Stimulated activated CD8-positive, alpha-beta memory T cell treated with anti-CD3 and anti-CD28 coated beads, Interleukin-7, amount 100 ng/mL, for 24 hours (primary cell): ENCODE results near the gene JUNB.

Source experiments
- DNase-seq: peaks from one replicate; pipeline ENCODE4 v3.0.0-alpha.2; 2020; ENCODE audit warnings: low read depth

Gene JUNB

DNA sequence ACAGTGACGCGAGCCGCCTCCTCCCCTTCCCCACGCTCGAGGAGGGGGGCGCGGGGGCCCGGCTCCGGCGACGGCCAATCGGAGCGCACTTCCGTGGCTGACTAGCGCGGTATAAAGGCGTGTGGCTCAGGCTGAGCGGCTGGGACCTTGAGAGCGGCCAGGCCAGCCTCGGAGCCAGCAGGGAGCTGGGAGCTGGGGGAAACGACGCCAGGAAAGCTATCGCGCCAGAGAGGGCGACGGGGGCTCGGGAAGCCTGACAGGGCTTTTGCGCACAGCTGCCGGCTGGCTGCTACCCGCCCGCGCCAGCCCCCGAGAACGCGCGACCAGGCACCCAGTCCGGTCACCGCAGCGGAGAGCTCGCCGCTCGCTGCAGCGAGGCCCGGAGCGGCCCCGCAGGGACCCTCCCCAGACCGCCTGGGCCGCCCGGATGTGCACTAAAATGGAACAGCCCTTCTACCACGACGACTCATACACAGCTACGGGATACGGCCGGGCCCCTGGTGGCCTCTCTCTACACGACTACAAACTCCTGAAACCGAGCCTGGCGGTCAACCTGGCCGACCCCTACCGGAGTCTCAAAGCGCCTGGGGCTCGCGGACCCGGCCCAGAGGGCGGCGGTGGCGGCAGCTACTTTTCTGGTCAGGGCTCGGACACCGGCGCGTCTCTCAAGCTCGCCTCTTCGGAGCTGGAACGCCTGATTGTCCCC is at the start of gene JUNB:
TSS of gene JUNB (plus strand) at position 142 of the 706 bp plus-strand sequence. CDS start at position 428, 286 bp downstream.
- DNase-seq: peak; percentile 86

DNA sequence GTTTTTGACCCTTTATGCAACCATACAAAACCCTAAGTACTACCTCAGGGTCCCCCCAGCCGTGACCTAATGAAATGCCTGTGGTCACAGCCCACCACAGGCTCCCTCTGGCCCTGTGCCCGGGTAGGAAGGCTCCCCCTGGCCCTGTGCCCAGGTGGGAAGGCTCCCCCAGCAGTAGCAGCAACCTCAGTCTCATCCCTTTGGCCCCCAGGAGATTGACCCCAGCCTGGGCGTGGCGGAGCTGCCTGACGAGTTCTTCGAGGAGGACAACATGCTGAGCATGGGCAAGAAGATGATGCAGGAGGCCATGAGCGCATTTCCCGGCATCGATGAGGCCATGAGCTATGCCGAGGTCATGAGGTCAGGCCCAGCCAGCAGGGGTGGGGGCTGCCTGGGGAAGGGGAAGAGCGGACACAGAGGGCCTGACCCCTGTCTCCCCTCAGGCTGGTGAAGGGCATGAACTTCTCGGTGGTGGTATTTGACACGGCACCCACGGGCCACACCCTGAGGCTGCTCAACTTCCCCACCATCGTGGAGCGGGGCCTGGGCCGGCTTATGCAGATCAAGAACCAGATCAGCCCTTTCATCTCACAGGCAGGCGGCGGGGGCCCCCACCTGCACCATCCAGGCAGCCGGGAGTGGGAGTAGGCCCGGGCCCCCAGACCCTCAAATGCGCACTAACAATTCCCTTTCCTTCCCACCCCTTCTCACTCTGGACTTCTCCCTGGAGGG is 46.0 kb upstream of the JUNB start:
- no peak for DNase-seq

DNA sequence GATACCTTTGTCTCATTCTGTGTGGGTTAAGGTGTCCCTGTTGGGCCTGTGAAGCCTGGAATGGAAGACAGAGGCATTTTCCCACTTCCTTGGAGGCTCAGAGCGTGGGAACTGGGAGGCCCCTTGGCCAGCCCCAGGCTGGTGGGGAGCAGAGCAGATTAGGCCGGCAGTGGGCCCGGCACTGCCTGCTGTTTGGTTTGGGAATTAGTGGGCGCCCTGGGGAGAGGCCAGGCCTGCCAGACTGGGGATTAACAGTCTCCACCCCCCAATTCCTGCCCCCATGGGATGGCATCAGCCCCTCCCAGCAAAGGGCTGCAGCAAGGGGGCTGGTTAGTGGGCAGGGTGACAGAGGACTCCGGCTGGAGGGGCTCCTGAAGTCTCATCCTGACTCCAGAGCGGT is 42.8 kb upstream of the JUNB start:
- DNase-seq: no peak

DNA sequence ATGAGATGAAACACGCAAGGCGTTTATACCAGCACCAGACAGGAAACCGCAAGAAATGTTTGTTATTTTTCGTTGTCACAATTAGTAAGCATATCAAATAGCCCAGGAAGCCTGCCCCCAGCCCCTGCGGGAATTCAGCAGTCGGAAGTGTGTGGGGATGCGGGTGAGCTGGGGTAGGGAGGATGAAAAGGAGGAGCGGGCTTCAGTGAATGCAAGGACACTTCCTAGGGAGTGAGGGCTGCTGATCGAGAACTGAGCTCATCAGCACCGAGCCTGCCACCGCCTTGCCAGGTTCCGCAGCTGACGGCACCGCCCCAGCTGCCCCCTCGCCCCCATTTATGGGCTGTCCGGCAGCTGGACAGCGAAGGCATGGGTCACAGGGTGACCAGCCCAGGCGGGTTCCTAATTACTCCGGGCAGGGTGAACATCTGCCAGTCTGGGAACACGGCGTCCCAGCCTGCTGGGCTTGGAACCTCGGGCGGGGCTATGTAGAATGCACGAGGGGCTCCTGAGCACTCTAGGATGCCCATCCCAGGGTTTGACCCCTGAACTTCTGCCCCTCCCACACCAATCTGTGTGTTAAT is 41.3 kb upstream of the JUNB start:
- no peak for DNase-seq

DNA sequence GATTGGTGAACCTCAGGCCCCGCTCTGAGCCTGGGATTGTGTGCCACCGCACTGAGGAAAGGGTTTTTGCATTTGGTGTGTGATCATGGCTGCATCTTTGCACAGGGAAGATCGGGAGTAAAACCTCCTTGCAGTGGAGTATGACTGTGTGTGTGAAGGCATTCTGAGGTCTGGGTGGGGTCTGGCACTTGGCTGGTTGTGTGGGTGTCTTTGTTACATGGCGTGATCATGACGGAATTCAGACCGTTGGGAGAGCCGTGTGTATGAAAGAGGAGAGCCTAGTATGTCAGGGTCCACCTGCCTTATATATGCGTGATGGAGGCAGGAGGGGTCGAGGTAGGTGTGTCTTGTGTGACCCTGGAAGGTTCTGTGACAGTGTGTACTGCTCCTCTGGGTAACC is 40.4 kb upstream of the JUNB start:
- DNase-seq: no peak

DNA sequence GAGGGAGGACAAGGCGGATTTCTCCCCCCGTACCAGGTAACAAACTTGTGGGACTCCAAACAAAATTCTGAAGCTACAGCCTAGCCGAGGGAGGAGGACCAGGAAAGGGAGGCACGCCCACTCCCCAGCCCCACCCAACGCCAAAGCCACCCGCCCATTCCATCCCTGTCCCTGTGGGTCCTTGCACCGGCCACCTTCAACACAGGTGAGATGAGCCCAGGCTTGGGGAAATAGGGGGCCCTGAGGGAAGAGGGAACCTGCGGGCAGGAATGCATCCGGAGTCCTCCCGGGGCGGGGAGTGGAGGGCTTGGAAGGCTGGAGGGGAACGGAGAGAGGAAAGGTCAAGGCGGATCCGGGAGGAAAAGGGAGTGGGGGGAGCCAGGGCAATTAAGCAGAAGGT is 39.7 kb upstream of the JUNB start, which contains the start of gene BEST2:
TSS of gene BEST2 (plus strand) at position 157 of the 400 bp plus-strand sequence. CDS start 802 bp downstream, outside the sequence.
- no peak for DNase-seq

DNA sequence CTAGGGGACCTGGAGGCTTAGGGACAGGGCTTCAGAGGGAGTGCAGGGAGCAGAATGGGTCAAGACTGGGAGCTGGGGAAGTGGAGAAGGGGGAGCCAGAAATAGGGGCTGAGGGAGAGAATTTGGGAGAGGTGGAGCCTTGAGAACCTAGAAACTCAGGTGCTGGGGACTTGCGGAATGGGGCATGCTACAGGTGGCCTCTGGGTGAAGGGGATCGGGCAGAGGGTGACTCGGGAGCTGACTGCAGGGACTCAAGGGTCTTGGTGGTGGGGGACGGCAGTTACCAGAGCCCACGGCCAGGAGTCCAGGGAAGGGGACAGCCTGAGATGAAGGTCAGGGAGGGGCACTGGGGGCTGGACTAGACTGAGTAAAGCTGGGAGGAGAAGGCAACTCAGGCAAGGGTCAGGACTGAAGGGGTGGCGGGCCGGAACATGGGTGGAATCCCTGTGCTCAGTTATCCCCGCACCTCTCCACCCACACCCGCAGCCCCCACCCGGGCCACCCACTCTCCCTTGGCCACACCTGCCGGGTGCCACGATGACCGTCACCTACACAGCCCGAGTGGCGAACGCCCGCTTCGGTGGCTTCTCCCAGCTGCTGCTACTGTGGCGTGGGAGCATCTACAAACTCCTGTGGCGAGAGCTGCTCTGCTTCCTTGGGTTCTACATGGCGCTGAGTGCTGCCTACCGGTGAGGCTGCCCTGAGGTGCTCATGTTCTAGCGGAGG is 39.1 kb upstream of the JUNB start:
- no peak for DNase-seq

DNA sequence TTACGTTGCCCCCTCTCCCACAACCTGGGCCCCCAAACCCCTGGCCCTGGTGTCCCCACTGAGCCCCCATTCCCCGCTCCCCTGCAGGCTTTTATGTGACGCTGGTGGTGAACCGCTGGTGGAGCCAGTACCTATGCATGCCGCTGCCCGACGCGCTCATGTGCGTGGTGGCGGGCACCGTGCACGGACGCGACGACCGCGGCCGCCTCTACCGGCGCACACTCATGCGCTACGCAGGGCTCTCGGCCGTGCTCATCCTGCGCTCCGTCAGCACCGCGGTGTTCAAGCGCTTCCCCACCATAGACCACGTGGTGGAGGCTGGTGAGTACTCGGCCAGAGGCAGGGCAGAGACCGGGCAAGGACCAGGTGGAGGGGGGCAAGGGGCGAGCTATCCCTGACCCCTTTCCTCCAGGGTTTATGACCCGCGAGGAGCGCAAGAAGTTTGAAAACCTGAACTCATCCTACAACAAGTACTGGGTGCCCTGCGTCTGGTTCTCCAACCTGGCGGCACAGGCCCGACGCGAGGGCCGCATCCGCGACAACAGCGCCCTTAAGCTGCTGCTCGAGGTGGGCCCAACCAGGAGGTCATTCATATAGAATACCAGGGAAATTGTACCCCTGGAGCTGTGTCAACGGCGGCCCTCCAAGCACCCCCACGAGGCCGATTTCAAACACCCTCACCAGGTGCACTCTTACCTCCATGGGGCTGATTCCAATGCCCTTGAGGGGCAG is 36.7 kb upstream of the JUNB start:
- no peak for DNase-seq

DNA sequence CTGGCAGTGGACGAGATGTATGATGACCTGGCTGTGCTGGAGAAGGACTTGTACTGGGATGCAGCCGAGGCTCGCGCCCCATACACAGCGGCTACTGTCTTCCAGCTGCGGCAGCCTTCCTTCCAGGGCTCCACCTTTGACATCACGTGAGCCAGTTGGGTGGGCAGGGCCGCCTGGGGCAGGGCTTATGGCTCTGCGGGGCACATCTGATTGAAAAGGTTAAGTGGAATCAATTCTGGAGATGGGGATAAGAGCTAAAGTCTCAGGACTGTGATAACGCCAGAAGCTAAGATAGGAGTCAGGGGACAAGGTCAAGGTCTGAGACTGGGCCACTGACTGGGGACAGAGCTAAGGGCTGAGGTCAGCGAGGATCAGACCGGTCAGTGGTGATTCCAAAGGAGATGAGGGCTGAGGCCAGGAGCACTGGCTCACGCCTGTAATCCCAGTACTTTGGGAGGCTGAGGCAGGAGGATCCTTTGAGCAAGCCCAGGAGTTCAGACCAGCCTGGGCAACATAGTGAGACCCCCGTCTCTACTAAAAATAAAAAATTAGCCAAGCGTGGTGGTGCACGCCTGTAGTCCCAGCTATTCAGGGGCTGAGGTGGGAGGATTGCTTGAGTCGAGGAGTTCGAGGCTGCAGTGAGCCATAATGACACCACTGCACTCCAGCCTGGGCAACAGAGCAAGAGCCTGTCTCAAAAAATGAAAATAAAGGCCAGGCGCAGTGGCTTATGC is 35.0 kb upstream of the JUNB start:
- DNase-seq: no peak

DNA sequence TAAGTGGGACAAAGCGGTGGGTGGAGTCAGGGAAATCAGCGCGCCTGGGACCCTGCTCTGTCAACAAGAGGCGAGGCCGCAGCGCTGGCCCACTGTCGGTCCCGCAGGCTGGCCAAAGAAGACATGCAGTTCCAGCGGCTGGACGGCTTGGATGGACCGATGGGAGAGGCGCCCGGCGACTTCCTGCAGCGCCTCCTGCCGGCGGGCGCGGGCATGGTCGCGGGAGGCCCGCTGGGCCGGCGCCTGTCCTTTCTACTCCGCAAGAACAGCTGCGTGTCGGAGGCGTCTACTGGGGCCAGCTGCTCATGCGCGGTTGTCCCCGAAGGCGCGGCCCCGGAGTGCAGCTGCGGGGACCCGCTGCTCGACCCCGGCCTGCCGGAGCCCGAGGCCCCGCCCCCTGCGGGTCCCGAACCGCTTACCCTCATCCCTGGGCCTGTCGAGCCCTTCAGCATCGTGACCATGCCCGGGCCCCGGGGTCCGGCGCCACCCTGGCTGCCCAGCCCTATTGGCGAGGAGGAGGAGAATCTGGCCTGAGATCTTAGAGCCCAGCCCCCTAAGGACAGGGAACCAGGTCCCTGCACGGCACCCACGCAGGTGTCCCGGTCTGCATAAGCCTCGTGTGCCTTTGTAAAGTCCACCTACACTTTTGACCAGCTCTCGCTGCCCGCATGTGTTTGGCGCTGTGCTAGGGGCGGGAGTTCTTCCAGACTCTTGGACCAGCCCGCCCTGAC is 33.6 kb upstream of the JUNB start:
- no peak for DNase-seq

DNA sequence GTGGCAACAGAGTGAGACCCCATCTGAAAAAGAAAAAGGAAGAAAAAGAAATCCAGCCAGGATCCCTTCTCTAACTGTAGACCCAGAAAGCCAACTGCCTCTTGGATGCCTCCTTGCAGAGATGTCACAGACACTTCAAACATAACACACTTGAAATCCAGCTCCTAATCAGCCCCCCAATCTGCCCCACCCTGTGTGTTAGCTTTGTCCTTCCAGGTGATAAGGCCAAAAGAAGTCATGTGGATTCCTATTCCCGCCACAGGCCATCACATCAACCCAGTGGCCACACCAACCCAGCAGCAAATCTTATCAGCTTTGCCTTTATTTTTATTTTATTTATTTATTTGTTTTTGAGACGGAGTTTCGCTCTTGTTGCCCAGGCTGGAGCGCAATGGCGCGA is 31.6 kb upstream of the JUNB start:
- DNase-seq: no peak

DNA sequence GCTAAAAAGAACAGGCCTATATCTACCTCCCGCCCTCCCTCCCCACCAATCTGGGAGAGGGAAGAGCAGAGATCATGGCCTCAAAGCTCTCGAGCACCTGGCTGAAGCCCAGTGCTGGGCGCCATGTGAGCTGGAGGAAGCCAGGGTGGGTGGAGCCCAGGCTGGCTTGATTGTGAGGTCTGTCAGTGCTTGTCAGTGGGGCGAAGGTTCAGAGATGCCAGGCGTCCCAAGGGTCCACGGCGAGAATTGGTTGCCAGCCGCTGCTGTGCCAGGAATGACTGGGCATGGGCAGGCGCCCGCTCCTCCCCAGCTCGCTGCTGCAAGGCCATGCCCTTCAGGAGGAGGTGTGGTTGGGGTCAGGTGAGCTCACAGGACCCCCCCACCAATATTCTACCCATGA is 28.2 kb upstream of the JUNB start:
- DNase-seq: no peak

DNA sequence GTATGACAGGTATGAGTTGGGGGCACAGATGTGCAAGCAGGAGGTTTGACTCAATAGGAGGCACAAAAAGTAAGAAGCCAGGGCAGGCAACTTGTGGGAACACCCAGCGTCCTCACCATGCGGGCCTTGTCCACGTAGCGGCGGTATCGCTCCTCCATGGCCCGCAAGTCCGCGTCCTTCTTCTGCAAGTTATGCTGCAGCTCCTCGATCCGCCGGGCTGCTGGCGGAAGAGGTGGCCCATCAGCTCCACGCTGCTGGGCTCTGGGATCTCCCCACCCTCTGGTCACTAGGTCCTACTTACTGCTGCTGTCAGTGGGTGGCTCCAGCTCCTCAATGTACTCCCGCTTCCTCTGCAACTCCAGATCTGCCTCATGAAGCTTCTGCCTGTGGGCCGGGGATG is 26.6 kb upstream of the JUNB start:
- no peak for DNase-seq

DNA sequence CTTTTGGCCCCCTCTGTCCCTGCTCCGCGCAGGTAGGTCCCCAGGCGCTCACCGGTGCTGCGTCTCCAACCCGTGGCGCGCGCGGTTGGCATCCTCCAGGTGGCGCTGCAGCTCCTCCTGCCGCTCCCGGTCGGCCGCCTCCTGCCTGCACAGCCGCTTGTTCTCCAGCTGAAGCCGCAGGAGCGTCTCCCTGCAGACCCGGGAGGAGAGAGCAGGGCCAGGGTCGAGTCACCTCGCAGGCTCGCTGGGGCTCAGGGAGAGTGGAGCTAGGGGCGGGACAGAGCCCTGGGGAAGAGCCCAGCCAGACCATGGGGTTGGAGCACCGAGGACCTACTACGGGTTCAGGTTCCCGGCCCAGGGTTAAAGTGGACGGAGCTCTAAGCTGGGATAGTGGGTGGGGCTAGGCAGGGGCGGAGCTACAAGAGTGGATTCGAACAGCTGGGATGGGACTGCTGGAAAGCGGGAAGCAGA is 25.2 kb upstream of the JUNB start:
- peak; percentile 61 for DNase-seq

DNA sequence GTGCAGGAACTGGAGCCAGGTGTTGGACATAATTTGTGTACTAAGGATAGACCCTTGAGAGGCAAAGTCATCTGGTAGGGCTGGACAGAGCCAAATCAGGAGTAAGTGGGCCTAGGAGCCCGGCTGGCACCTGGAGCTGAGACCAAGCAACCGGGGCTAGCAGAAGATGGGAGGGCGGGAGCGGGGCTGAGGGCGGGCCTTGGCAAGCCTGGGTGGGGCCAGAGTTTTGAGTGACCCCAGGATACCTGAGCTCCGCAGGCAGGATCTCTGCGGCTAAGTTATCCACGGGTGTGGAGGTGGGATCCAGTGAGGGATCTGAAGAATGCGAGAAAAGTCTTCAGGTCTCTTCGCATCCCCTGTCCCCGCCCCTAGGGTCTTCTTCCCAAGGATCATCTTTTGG is 24.1 kb upstream of the JUNB start:
- no peak for DNase-seq

DNA sequence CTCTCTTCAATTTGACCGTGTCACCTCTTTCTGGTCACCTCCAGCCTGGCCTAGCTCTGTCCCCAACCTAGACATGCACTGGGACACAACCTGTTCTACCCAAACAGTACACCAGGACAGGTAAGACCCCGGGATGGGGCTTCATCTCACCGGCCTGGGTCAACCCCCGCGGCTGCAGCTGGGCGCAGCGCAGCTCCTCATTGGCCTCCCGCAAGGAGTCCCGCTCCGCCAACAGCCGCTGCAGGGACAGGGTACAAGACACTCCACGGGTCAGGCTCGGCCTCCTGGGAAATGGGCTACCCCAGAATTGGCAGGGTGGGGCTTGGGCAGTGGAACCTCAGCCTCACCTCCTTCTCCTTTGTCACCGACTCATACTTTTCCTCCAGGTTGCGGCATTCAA is 23.6 kb upstream of the JUNB start:
- no peak for DNase-seq

DNA sequence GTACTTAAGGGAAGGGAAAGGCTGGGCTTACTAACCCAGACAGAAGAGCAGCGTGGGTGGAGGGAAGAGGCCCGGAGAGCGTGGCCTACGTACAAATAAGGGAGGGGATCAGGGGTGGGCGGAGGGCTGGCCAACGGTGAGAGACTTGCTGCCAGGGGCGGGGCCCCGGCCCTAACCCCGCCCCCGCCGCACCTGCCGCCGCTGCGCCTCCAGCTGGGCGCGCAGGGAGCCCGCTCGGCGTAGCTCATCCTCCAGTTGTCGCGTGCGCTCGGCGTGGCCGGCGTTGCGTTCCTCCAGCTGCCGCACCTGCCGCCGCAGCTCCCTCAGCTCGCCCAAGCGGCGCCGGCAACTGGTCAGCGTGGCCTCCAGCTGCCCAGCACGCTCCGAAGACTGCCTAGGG is 21.6 kb upstream of the JUNB start:
- DNase-seq: no peak

DNA sequence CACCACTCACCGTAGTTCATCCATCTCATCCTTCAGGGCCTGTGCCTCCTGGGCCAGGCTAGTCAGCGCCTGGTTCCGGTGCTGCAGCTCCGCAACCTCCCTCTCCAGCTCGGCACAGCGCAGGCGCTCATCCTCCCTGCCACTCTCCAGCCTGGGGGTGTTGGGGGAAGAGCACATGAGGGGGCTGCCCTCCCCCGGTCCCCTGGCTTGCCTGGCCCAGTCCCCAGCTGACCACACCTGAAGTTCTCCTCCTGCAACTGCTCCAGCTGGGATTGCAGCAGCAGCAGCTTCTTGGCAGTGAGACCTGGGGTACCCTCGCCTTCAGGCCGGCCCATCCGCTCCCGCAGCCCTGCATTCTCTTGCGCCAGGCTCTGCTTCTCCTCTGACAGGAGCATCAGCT is 20.4 kb upstream of the JUNB start:
- DNase-seq: no peak

DNA sequence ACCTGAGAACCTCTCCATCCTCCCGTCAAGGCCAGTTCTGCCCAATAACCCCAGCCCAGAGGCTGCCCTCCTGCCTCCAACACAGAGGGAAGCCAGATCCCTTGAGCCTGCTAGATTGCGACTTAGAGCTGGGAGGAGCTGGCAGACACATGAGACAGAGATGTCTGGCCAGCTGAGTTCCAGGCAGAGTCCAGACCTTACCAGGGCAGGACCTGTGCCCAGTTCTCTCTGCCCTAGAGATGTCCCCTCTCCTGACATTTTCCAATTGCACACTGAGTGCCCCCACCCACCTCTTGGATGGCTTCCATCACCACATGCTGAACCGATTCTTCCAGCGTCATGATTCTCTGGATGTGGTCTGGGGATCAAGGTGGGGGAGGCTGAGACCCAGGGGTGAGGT is 19.0 kb upstream of the JUNB start:
- DNase-seq: no peak

DNA sequence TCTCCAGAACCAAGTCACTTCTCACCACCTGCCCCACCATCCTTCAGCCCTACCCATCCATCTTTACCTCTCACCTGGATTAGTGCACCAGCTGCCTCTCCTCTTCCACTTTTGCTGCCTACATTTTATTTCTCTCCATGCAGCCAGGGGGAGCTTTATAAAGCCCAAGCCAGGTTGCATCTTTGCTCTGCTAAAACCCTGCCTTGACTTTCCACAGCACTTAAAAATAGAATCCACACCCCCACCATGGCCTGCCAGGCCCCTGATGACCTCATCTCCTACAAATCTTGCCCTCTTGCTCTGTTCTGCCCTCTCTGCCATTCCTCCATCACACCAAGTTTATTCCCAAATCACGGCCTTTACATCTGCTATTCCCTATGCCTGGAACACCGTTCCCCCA is 17.7 kb upstream of the JUNB start:
- DNase-seq: no peak
